NAMALWA (cell line): Measurements from ENCODE around the gene CUL1.

Source experiments
- DNase-seq: peaks from one replicate; pipeline ENCODE4 v3.0.0-alpha.2; 2015; ENCODE audit warnings: low spot score

The CUL1 gene

GRCh38 chr7:148804343-148805235 is 105.9 kb downstream of the CUL1 start:
- no peak for DNase-seq

- no peak for DNase-seq
Observed at GRCh38 chr7:148806187-148806586, 107.5 kb downstream of the CUL1 start.

GRCh38 chr7:148807436-148807835 is 108.7 kb downstream of the CUL1 start:
- DNase-seq: no peak

DNA sequence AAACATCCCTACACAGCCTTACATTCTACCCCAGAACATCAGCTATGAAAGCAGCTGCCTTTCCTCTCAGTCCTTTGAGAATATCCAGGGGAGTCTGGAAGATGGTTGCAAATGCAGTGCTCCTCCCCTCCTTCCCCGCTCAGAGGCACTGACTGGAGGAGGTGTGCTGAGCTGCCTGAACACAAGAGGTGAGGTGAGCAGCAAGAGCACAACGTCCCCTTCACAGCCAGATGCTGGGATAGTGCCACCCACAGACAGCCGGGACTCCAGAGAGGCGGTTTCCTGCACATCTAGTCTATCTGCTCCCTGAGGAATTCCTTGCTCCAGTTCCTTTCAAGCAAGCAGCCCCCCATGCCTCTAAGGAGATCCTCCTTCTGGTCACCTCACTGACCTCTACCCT is 111.2 kb downstream of the CUL1 start:
- DNase-seq: no peak

- DNase-seq: no peak
Observed at GRCh38 chr7:148811892-148812291, 113.2 kb downstream of the CUL1 start.

- DNase-seq: no peak
Observed at GRCh38 chr7:148813890-148814289, 115.2 kb downstream of the CUL1 start.

DNA sequence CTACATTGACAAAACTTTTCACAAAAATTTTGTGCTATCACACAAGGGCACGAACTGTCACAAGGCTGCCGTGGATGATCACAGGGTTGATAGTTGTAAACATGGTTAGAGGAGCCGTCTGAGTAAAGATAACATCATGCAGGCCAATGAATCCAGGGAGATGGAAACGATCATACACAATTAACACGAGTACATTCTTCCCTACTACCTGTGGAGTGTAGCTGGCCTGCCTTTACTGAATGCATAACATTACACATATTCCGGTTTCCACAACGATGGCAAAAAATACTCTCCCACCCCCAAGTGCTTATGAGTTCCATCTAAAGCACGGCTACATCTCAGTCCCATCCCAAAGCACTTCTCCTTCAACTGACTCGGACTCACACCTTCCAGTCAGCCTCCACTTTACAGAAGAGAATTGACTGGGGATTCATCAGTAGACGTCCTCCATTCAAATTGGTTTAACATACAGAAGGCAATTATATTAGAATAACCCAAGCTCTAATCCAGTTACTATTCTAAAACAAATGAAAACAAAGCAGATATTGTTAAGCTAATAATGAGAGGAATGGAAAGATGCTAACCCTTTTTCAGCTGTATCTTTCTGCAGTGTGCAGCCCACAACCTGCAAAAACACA is 116.3 kb downstream of the CUL1 start:
- no peak for DNase-seq

DNA sequence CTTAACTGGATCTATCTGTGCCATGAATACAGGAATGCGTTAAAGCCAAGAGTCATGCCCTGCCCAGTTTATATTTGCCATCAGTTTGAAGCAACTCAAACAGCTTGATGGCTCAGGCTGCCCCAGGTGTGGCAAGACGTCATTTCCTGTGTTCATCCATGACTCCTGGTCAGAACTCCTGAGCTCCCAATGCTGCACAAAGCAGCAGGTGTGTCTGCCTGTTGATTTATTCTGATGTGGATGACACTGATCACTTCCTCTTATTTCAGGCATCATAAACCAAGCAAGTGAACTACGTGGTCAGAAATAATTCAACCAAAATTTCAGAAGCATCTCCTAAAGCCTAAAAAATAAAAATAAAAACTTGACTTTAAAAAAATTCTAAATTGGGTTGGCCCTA is 116.9 kb downstream of the CUL1 start:
- DNase-seq: peak; percentile 40

GRCh38 chr7:148819697-148820360 is 121.1 kb downstream of the CUL1 start:
- DNase-seq: no peak

DNA sequence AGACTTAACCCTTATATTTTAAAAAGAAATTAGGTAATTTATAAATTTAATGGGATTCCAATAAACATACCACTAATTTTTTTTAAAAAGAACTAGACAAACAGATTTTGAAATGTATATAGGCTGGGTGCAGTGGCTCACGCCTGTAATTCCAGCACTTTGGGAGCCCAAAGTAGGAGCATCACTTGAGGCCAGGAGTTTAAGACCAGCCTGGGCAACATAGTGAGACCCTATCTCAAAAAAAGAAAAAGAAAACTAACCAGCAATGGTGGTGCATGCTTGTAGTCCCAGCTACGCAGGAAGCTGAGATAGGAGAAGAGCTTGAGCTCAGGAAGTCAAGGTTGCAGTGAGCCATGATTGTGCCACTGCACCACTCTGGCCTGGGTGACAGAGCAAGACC is 122.7 kb downstream of the CUL1 start:
- no peak for DNase-seq

DNA sequence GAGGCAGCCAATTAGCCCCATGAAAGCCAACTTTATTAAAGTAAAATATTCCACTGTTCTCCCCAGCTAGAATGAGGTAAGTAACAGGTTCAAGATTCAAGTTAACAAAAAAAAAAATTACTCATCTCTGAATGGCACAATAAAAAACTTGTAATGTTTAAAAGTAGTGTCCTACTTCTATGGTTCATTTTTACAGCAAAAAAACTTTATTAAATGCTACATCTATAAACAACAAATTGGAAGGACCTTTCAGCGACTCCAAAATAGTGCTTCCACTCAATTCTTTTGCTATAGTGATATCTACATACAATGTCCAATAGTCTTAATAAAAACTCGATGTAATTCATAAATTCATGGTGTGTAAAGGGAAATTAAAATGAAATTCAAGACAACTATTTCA is 126.2 kb downstream of the CUL1 start:
- no peak for DNase-seq

GRCh38 chr7:148825338-148825737 is 126.6 kb downstream of the CUL1 start:
- DNase-seq: no peak

DNA sequence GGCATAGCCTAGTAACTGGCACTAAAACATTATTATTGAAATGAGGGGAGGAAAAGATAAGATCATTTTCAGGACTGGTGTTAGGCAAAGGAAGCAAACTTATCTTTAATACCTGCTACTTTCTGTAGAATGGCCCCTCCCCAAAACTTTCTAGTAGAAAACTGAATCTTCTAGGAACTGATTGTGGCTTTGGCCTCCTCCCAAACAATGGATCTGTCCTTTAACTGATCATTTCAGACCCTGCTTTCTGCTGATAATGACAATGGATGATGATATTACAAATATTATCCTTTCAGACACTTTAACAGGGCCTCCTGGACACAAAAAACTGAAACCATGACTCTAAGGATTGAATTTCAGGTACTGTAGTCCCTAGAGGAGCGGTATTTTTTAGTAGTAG is 130.3 kb downstream of the CUL1 start:
- no peak for DNase-seq

- no peak for DNase-seq
Observed at GRCh38 chr7:148830897-148831692, 132.4 kb downstream of the CUL1 start.

DNA sequence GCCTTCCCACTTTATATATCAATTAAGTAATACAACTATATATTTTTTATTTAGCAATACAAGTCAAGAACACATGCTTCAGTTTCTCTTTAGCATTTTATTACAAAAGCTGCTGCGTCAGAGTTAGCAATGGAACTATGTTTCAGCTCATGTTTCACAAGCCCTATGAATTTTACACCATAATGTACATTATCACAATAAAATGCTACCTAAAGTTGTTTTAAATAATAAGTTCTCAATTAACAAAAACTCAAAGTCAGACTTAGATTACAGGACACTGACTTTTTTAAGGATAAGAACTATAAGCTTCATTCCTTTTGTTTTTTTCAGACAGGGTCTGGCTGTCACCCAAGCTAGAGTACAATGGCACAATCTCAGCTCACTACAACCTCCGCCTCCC is 133.1 kb downstream of the CUL1 start:
- DNase-seq: no peak

DNA sequence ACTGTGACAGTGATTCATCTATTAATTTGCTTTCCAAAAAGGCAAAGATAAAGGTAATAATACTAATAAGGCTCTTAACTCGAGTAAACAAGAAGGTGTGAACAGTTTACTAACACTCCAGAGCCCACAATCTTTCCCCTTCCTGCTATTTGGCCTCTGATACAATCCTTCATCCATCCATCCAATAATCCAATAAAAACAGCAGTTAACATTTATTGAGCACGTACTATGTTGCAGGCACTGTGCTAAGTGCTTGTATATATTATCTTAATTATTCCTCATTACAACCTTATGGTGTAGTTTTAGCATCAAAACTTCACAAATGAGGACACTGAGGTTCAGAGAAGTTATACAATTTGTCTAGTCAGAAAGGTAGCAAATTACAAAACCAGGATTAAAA is 135.9 kb downstream of the CUL1 start:
- no peak for DNase-seq

DNA sequence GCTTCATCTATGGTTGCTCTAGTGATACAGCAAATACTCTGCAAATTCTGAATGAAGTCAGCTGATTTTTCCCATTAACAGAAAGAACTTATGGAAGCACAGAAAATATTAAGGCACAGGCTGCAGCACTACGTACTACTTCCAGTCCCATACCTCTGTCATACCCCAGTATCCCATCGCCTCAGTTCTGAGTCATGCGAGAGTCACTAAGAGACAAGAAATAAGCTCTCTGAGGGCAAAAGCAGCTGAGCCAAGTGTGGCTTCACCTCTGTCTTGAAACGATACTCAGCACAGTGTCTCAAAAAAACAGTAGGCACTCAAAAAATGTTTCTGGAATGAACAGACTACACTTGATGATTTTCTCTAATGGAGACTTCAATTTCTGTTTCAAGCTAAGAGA is 137.2 kb downstream of the CUL1 start:
- DNase-seq: no peak

GRCh38 chr7:148838905-148839304 is 140.2 kb downstream of the CUL1 start:
- DNase-seq: no peak

DNA sequence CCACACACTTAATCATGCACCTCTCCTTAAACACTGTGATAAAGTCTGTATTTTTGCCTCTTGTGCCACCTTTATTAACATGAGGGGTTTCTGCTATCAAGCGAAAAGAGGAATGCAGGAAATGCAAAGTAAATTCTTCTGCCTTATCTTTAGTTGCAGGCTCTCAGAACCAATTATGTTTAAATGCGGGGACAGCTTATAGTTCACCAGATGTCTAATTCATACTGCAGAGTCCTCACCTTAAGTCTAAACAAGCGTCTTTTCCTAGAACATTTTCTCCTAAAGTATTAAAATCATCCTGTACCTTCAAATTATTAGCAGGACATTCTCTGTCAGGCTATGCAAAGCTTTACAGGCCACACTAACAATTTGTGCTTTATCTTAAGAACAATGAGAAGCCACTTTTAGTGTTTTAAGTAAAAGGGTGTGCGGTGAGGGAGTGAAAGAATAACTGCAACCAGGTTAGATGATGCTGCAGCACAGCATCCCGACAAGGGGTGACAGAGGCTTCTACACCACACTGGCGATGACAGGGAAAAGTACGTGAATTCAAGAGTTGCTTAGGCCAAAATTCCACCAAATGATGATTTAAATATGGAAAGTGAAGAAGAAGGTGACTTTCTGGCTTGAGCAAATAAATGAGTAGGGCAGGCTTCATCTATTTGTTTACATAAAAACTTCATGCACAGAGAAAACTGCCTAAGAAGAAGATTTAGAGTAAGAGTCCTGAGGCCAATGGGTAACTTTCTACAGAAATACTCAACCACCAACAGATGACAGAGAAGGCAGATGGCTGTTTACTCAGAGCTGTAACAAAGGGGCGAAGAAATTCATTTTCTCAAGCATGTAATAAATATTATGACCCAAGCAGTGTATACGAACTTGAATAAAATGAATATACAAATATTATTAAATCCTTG is 149.4 kb downstream of the CUL1 start:
- DNase-seq: no peak

DNA sequence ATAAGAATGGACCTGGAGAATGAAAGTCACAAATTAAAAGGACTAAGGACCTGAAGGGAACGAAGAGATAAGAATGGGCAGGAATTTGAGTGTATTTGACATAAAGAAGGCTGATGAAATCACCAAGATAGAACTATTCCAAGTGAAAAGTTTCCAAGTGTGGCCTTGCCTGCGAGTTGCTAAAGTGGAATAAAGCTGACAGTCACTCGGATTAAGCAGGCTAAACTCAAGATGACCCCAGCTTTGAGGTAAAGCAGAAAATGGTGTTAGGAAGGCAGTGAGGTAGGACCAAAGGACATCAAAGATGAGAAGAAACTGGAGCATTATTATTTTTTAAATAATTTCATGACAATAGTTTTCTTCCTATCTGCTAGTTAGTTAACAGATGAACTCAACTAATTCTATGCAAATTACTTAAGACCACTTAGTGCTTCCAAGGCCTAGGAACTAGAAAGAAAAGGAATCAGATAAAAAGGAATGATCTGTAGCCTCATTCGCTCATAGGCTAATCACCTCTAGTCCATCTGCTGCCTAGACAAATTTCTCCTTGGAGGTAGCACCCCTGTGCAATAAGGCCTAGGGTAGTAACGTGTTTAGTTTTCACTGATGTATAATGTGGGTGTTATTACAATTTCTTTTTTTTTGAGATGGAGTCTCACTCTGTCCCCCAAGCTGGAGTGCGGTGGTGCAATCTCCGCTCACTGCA is 150.8 kb downstream of the CUL1 start:
- no peak for DNase-seq

- DNase-seq: no peak
Observed at GRCh38 chr7:148850564-148850963, 151.9 kb downstream of the CUL1 start.
